Inferior parietal cortex (tissue), 1 donor: ENCODE results near the gene GNGT2.
A peak's percentile ranks its signal among the peaks of the same experiment; 100 is the strongest.
"Not testable (repeated sequence)": the region's sequence is repeated elsewhere in the genome, so short reads cannot be mapped to it uniquely, and the experiment has no call there.

Experiments
- DNase-seq: peaks from one replicate; pipeline ENCODE4 v3.0.0-alpha.2; 2016; ENCODE audit errors: extremely low spot score

The GNGT2 gene

DNA sequence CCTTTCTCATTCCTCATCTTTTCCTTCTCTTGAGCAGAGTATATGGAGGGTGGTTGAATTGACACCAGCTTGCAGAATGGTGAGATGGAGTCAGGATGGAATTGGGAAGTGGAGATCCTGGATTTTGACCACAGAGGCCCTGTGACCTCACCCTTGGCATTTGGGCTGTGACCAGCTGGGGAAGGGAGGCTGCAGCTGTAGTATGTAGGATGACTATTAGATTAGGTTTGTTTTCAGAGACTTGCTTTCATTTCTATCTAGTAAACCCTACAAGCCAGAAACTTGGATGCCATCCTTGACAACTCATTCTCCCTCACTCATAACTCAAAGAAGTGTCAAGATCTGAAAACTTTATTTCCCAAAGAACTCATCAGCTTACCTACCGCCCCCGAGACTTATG lies 5.9 kb downstream of the GNGT2 start:
- DNase-seq: no peak

DNA sequence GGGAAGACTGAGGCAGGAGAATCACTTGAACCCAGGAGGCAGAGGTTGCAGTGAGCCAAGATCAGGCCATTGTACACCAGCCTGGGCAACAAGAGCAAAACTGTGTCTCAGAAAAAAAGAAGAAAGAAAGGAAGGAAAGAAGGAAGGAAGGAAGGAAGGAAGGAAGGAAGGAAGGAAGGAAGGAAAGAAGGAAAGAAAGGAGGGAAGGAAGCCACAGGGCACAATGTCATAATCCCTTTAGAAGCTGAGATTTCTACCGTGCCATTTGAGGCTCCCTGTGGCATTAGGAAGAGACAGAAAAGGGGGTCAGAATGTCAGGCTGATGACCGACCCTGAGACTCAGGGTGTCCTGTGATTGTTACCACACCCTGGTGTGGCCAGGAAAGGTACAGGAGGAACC lies 6.6 kb downstream of the GNGT2 start:
- DNase-seq: no peak

DNA sequence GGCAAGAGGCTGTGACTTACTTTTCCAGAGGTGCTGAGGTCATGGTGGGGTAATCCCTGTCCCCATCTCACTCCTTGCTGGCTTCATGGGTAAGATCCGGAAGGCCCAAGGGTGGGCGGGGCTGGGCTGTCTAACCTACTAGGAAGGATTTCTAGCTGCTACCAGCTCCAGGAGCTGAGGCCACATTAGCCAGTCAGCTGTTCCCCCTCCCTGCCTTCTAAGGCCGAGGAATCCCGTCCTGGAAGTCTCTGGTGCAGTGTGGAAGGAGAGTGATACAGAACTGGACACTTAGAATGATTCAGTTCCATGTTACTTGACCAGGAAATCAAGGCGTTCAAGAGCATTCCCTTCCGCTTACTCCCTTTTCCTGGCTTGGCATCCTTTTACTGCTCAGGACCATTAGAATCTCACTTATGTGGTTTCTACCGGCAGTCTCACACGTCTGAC lies 8.9 kb downstream of the GNGT2 start:
- DNase-seq: no peak

DNA sequence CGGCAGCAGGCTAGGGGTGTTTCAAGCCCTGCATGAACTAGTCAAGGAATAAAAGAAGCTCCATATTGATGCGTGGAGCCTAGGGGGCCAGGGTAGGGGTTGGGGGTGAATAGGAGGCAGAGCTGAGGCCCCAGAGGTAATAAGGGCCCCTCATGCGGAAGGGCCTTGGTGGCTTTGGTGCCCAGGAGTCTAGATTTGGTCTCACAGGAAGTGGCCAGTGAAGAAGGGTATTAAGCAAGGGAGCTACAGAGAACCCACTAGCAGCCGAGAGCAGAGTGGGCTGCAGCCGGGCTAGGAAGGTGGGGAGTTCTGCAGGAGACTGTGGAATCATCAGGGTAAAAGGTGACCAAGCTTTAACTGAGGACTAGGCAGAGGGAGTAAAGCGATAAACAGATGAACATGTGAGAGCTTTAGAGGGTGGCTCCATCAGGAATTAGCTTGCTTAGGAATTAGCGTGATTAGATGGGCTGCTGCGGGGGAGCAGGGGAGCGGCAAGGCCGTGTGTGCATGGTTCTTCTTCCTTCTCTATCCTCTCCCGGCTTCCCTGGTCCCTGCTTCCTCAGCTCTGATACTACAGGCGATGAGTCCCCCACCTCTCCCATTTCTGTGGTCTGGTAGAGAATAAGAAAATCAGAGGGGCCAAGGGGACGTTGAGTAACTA lies 9.8 kb downstream of the GNGT2 start:
- no peak for DNase-seq

DNA sequence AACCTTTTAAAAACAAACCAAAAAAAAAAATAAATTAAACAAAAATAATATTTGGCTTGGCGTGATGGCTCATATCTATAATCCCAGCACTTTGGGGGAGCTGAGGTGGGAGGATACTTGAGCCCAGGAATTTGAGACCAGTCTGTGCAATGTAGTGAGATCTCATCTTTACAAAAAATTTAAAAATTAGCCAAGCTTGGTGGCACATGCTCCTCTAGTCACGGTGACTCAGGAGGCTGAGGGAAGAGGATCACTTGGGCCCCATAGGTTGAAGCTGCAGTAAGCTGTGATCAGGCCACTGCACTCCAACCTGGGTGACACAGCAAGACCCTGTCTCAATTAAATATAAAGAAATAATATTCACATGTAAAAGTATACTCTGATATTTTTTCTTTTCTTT lies 12.2 kb downstream of the GNGT2 start:
- no peak for DNase-seq

DNA sequence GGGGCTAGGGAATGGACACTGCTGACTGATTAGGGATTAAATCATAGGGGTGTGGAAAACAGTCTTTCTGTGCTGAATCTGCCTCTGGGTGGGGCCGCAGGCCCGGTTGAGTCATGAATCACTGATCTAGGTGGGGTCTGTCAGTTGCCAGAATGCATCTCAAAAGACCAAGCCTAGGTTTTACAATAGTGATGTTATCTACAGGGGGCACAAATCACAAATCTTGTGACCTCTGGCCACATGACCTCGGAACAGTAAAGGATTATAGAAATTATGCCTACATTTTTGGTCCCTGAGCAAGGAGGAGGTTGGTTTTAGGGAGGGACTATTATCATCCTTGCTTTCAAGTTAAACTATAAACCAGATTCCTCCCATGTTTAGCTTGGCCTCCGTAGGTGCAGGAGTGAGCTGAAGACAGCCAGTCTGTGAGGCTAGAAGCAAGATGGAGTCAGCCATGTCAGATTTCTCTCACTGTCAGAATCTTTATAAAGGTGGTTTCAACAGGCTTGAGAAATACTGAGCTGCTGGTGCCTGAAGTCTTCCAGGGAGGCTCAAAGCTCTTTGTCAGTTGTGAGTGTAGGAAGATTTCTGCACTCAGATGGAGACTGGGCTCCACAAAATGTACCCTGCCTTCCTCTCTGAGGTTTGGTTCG lies 12.9 kb downstream of the GNGT2 start:
- no peak for DNase-seq

DNA sequence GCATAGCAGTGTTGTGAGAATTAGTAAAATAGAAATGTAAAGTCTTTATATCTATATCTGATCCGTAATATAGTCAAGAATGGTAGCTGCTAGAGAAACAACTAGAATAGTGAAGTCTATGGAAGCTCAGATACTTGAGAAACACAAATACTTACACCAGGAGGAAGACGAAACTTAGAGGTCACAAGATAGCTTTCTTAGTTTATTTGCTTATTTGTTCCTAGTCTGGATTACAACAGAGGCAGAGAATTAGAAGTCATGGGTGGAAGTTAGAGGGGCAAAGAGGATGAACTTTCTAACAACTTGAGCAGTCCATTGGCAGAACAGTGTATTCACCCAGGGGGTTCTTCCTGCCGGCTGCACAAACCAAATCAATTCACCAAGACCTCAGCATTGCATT lies 13.9 kb downstream of the GNGT2 start:
- DNase-seq: no peak

DNA sequence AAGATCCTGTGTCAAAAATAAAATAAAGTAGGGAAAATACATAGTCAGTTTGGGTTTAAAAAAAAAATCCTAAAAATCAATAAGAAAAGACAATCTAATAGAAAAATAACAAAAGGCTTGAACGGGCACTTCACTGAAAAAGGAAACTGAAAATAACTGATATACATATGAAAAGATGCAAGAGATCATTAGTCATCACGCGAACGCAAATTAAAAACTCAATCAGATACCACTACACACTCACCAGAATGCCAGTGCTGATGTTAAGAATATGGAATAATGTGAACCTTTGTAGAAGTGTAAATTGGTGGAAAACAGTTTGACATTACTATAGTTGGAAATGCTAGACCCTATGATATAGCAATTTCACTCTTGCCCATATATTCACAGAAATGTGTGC lies 14.6 kb downstream of the GNGT2 start:
- DNase-seq: no peak

DNA sequence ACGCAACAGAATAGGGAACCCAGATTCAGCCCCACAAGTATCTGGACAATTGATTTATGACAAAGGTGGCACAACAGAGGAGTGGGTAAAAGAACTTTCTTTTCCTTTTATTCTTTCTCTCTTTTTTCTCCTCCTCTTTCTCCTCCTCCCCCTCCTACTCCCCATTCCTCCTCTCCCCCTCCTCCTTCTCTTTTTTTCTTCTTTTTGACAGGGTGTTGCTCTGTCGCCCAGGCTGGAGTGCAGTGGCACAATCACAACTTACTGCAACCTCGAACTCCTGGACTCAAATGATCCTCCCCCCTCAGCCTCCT lies 16.1 kb downstream of the GNGT2 start:
- DNase-seq: no peak

DNA sequence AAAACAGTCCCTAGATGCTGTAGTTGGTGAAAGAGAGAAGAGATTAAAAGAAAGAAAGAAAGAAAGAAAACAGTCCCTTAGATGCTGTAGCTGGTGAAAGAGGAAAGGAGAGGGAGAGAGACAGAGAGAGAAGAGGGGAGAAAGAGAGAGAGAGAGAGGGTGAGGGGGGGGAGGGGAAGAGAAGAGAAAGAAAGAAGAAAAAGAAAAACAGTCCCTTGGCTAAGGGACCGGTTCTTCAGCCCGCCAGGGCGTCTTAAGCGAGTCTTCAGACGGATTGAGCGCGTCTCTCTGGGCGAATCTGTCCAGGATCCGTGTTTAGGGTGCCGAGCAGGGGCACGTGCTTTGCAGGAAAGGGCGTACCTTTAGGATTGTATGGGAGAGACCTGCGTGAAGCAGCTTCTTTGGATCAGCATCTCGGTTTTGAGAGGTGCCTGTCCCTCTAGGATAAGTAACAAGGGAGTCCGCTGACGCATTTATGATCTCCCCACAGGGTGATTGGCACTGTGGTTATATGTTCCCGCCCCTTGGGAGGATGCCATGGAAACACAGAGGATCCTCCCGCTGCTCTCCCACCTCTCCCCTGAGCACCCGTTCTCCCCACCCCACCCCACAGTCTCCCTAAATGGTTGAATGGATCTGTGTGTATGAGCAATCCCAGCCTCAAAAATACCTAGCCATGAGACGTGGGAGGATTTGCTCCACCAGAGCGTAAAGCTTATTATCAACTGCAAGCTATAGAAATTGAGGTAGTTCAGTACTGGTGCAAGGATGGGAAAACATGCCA lies 16.7 kb downstream of the GNGT2 start:
- peak; percentile 66 for DNase-seq

DNA sequence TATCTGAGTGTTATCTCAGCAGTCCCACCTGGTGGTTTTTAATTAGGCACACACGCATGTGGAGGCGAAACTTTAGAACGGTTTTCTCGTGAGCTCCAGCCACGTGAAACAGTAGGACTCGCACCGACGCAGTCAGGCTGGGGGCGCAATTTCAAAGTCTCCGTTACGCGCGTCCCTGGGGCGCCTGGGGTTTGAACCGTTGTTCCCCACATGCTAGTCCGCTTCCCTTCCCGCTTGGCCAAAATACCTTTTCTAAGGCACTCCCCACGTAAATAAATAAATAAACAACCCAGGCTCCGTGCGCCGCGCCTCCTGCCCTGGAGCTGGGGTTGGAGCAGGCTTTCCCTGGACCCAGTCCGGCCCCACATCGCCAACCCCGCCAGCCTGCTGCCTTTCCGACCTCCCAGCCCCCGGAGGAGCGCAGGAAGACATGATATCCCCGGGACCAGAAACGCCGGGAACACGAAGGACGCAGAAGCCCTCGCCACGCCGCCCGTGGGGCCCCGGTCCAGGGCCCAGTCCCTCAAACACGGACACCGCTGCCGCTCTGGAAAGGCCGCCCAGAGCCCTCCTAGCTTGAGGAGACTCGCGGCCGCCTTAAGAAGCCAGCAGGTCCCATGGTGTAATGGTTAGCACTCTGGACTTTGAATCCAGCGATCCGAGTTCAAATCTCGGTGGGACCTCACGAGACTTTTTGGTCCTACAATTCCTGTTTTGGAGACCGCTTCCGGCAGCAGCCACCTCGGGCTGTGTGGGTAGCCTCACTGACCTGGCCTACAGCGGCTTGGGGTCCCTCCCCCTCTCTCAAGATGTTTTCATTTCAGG lies 18.2 kb downstream of the GNGT2 start:
- DNase-seq: peak; percentile 95

DNA sequence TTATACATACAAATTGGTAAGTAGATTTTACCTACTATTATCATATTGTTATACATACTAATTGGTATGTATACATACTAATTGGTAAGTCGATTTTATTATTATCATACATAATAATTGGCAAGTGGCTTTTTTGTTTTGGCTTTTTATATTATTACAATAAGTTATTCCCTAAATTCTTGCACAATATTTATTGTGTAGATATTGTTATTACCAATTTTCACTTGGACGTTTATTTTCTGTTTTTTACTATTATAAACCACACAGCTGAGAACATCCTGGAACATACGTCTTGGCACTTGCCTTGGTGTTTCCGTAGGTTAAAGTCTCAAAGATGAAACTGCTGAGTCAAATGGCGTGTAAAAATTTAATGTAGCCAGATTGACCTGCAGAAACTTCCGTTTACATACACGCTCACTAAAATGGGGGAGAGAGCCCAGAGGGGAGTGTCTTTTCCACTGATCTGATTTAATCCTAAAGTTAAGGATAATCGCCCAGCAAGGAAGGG lies 18.9 kb downstream of the GNGT2 start:
- no peak for DNase-seq

DNA sequence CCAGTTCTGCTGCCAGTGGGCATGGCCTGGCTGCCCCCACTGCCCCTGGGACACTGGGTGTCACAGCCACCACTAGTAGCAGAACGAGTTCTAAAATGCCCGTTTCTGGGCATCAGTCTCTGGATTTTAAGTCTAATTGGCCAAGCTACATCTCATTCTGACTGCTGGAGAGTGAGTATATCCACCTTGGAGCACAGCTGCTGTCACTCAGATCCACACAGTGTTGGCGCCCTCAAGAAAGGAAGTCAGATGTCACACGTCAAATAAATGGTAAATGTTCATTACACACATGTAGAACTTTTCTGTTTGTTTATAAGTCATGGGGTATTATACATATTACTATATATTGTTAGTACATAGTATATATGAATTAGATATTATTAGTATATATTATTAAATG lies 19.4 kb downstream of the GNGT2 start:
- no peak for DNase-seq

DNA sequence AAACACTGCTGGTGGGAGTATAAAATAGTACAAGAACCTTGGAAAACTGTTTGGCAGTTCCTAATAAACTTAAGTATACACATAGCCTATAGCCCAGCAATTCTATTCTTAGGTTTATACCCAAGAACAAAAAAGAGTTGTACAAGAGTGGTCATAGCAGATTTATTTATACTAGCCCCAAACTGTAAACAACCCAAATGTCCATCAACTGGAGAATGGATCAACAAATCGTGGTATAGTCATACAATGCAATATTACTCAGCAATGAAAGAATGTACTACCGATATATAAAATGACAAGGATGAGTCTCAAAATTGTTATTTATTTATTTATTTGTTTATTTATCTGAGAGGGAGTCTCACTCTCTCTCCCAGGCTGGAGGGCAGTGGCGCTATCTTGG lies 23.1 kb downstream of the GNGT2 start:
- no peak for DNase-seq

DNA sequence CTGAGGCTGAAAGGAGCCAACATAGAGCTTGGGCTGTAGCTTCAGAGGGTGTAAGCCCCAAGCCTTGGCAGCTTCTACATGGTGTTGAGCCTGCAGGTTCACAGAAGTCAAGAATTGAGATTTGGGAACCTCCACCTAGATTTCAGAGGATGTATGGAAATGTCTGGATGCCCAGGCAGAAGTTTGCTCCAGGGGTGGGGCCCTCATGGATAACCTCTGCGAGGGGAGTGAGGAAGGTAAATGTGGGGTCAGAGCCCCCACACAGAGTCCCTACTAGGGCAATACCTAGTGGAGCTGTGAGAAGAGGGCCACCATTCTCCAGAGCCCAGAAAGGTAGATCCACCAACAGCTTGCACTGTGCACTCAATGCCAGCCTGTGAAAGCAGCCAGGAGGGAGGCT lies 25.0 kb downstream of the GNGT2 start:
- not testable (repeated sequence) for DNase-seq

DNA sequence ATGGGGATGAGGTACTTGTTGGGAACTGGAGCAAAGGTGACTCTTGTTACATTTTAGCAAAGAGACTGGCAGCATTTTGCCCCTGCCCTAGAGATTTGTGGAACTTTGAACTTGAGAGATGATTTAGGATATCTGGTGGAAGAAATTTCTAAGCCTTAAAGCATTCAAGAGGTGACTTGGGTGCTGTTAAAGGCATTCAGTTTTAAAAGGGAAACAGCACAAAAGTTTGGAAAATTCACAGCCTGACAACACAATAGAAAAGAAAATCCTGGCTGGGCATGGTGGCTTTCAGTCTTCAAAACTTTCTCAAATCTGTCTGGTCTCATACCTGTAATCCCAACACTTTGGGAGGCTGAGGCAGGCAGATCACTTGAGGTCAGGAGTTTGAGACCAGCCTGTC lies 25.9 kb downstream of the GNGT2 start:
- not testable (repeated sequence) for DNase-seq

DNA sequence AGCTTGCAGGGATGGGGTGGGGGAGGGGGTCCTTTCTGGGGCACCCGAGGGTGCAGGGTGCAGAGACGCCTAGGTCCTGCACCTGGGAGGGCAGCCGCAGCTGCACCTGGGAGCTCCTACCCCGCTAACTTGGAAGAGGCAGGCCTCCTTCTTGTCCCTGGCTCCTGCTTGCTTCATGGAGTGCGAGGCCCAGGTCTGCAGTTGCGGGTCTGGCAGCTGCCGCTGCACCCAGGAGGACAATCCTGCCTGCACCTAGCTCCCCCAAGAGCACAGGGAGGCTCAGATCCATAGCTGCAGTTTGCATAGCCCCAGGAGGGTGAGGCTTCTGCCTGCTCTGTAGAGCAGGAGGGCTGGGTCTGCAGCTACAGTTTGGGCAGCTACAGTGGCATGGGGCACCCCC lies 26.6 kb downstream of the GNGT2 start:
- DNase-seq: no peak

DNA sequence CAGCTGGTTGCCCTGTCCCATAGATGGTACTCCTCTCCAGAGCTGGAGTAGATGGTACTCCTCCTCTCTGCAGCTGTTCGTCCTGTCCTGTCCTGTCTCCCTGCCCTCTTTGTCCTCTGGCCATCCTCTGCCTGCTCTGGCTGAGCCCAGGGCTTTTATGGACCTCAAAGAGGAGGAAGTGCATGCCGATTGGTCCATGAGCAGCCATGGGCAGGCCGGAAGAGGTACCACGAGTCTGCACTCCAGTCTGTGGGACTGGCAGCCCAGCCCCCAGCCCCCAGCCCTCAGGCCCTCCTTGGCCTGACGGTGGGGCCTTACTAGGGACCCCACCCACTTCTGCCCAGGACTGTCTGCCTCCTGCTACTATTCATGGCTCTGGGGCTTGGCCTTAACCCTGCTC lies 27.0 kb downstream of the GNGT2 start:
- no peak for DNase-seq

DNA sequence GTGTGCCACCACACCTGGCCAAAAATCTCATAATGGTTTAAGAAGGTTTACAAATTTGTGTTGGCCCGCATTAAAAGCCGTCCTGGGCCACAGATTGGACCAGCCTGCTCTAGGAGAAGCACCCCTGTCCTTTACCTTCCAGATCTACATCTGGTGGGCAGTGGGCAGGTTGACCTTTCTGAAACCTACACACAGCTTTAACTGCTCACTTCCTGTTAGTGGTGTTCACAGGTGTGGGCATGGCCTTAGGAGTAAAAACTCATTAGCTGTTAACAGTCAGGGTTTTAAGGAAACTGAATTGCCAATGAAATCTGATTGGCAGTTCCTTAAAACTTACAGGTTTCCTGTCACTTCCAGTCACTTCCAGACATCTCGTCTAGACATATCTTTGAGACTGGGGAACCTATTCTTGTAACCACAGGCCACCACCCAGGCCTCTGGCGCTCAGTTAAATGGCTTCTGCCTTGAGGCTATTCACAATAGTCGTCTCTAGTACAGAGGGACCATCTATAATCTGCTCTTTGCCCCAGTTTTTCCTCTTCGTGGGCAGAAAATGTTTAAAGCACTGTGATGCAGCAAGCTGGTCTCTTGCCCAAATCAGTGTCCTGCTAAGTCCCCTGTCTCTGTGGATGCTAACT lies 29.3 kb downstream of the GNGT2 start:
- DNase-seq: no peak

DNA sequence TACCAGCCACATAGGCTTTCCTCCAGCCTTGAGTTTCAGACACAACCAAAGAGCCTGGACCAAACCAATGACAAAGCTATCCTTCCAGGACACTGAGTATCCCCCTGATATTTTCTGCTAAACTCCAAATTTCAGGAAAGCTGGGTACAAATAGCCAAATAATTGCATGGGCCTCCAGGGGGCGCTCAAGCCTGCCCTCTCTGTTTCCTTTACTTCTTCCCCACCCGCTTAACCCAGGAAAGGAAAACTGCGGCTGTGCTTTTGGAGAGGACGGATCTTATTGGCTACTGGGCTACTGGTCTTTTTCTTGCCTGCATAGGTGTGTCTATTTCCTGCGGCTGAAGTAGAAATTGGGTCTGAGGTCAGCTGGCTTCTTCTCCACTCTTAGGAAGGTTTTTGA lies 30.1 kb downstream of the GNGT2 start:
- DNase-seq: peak; percentile 54

DNA sequence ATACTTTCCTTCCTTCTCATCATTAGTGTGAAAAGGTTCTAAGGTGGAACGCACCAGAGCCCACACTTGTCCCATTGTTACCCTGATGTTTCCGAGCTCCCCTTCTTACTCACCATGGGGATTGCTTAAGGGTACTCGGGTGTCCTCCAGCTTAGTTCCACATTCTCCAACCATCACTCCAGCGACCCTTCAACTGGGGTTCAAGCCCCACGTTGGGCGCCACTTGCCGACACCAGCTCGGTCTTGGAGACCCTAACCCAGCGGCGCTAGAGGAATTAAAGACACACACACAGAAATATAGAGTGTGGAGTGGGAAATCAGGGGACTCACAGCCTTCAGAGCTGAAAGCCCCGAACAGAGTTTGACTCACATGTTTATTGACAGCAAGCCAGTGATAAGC lies 34.4 kb downstream of the GNGT2 start:
- not testable (repeated sequence) for DNase-seq

DNA sequence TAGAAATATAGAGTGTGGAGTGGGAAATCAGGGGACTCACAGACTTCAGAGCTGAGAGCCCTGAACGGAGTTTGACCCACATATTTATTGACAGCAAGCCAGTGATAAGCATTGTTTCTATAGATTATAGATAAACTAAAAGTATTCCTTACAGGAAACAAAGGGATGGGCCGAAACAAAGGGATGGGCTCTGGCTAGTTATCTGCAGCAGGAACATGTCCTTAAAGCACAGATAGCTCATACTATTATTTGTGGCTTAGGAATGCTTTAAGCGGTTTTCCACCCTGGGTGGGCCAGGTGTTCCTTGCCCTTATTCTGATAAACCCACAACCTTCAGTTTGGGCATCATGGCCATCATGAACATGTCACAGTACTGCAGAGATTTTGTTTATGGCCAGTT lies 39.7 kb downstream of the GNGT2 start:
- not testable (repeated sequence) for DNase-seq
